Sigmoid colon (tissue), 4 donors: ENCODE results near the gene CBFA2T3.

ENCODE experiments used
- POLR2AphosphoS5 ChIP-seq, 4 donors: sonication (generic); formaldehyde crosslinking; IDR thresholded peaks; one replicate each; pipeline ENCODE4 v1.6.1; 2017; ENCODE audit warnings: antibody characterized with exemption in 4 of 4
- TF ChIP-seq, protein P1 (sequence below), 4 experiments: fragments of 450-650 bp in 3 of 4; fragments of 200-600 bp in 1 of 4; IDR thresholded peaks; one replicate each; pipeline ENCODE4 v1.5.1; 2016 to 2019; ENCODE audit warnings: antibody characterized with exemption in 4 of 4, mild to moderate bottlenecking in 3 of 4, moderate library complexity in 2 of 4

GRCh38 chr16:88953003-88953690 is 23.9 kb downstream of the CBFA2T3 start:
- TF ChIP-seq, protein P1, sequence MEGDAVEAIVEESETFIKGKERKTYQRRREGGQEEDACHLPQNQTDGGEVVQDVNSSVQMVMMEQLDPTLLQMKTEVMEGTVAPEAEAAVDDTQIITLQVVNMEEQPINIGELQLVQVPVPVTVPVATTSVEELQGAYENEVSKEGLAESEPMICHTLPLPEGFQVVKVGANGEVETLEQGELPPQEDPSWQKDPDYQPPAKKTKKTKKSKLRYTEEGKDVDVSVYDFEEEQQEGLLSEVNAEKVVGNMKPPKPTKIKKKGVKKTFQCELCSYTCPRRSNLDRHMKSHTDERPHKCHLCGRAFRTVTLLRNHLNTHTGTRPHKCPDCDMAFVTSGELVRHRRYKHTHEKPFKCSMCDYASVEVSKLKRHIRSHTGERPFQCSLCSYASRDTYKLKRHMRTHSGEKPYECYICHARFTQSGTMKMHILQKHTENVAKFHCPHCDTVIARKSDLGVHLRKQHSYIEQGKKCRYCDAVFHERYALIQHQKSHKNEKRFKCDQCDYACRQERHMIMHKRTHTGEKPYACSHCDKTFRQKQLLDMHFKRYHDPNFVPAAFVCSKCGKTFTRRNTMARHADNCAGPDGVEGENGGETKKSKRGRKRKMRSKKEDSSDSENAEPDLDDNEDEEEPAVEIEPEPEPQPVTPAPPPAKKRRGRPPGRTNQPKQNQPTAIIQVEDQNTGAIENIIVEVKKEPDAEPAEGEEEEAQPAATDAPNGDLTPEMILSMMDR (IDR thresholded peaks at IDR 0.05), result no peak
- TF ChIP-seq POLR2AphosphoS5 (IDR thresholded peaks at IDR 0.05), result no peak
